ENCODE measurements around the gene ADGRV1.

Gene ADGRV1

GRCh38 chr5:91182763-91183162 lies 624.2 kb downstream of the ADGRV1 start:
- Mint-ChIP-seq H3K4me3 (no peak overlapping the region), H3K36me3 (no peaks in the 10 kb centered on the region), H3K9me3 (ENCODE audit: low read depth) (no peaks in the 10 kb centered on the region), H3K27ac (no peak overlapping the region), H3K4me1 (ENCODE audit: low read depth) (peaks cover 10% of the 10 kb centered on the region), H3K27me3 (peaks cover 8% of the 10 kb centered on the region)

DNA sequence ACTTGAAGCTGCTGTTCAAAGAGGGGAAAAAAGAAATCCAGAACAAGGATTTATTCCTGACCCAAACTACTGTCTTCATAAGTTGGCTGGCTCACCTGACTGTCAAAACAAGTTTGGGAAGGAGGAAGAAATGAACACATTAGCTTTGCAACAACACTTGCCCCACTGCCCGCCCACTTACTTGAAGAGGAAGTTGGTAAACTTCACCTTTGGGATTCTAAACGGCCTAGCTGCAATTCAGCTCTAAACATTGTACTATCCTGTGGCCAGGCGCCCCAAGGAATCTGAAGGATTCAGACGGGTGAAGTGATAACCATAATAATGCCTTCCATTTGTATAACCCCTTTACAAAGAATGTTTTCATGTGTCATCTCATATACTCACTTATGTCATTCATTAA lies 625.1 kb downstream of the ADGRV1 start:
- no peaks in the 10 kb centered on the region for H3K36me3 Mint-ChIP-seq
- H3K9me3 Mint-ChIP-seq (ENCODE audit: low read depth) = no peaks in the 10 kb centered on the region
- H3K27ac Mint-ChIP-seq = no peak overlapping the region
- peaks cover 8% of the 10 kb centered on the region for H3K27me3 Mint-ChIP-seq
- peaks cover 6% of the 10 kb centered on the region for H3K4me1 Mint-ChIP-seq (ENCODE audit: low read depth)
- H3K4me3 Mint-ChIP-seq = no peak overlapping the region

DNA sequence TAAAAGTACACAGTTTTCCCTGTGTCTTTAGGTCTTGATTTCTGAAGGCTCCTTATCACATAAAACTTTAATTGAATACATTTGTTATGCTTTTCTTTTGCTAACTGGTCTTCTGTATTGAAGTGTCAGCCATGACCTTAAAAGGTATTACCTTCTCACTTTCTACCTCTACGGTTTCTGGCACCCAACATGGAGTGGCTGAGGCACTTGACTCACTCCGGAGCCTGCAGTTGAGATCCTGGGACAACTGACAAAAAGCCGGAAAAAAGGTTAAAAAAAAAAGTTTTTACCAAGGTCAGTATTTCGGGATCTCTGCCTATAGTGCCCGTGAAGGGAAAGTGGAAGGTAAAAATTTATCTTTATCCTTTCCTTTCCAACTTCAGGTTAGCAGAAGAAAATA lies 627.5 kb downstream of the ADGRV1 start:
- Mint-ChIP-seq H3K9me3 (ENCODE audit: low read depth) (no peaks in the 10 kb centered on the region), H3K27ac (no peak overlapping the region), H3K4me3 (no peak overlapping the region), H3K27me3 (peaks cover 8% of the 10 kb centered on the region), H3K4me1 (ENCODE audit: low read depth) (peaks cover 6% of the 10 kb centered on the region), H3K36me3 (no peaks in the 10 kb centered on the region)

DNA sequence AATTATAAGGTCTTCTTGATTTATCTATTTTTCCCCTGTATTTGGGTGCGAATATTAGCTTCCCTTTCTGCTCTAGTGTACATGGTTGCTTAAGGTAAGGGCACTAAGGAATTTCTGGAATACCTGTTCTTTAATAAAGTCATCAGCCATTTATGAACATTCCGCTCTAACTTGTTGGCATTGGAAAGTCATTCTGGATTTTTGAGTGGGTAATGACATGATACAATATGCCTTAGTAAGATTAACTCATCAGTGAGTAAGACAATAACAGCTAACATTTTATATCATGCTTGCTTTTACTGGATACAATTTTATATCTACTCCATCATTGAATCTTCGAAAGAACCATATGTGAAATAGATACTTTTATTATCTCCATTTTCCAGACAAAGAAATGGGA lies 628.4 kb downstream of the ADGRV1 start:
- H3K36me3 Mint-ChIP-seq = no peaks in the 10 kb centered on the region
- peaks cover 8% of the 10 kb centered on the region for H3K27me3 Mint-ChIP-seq
- H3K4me3 Mint-ChIP-seq = no peak overlapping the region
- no peaks in the 10 kb centered on the region for H3K9me3 Mint-ChIP-seq (ENCODE audit: low read depth)
- H3K4me1 Mint-ChIP-seq (ENCODE audit: low read depth) = peaks cover 6% of the 10 kb centered on the region
- H3K27ac Mint-ChIP-seq = no peak overlapping the region

GRCh38 chr5:91188755-91189154 lies 630.2 kb downstream of the ADGRV1 start:
- Mint-ChIP-seq H3K4me3 (no peak overlapping the region), H3K4me1 (ENCODE audit: low read depth) (peaks cover 3% of the 10 kb centered on the region), H3K9me3 (ENCODE audit: low read depth) (no peaks in the 10 kb centered on the region), H3K27me3 (peaks cover 8% of the 10 kb centered on the region), H3K27ac (no peak overlapping the region), H3K36me3 (no peaks in the 10 kb centered on the region)

- no peak overlapping the region for H3K27ac Mint-ChIP-seq
- H3K4me1 Mint-ChIP-seq (ENCODE audit: low read depth) = no peaks in the 10 kb centered on the region
- H3K4me3 Mint-ChIP-seq = no peak overlapping the region
- peaks cover 8% of the 10 kb centered on the region for H3K27me3 Mint-ChIP-seq
- no peaks in the 10 kb centered on the region for H3K9me3 Mint-ChIP-seq (ENCODE audit: low read depth)
- no peaks in the 10 kb centered on the region for H3K36me3 Mint-ChIP-seq
These were observed 631.1 kb downstream of the ADGRV1 start for GRCh38 chr5:91189480-91190313.

DNA sequence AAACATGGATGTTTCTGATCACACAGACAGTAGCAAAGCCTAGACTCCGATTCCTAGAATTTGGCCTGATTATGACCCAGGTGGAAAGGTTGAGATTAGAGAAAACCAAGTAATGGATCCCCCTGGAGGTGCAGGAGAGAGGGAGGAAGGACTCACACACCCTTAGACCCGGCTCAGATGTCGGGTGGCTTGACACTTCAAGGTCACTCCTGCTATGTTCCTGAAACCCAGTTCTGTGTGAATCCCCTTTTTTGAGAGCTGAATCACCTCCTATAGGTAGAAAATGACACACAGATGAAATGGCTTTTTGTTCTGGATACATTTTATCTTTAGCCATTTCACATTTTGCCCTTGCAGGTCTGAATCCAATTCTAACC lies 631.7 kb downstream of the ADGRV1 start:
- H3K9me3 Mint-ChIP-seq (ENCODE audit: low read depth) = no peaks in the 10 kb centered on the region
- H3K4me1 Mint-ChIP-seq (ENCODE audit: low read depth) = no peaks in the 10 kb centered on the region
- H3K27ac Mint-ChIP-seq = no peak overlapping the region
- no peak overlapping the region for H3K4me3 Mint-ChIP-seq
- peaks cover 8% of the 10 kb centered on the region for H3K27me3 Mint-ChIP-seq
- no peaks in the 10 kb centered on the region for H3K36me3 Mint-ChIP-seq

DNA sequence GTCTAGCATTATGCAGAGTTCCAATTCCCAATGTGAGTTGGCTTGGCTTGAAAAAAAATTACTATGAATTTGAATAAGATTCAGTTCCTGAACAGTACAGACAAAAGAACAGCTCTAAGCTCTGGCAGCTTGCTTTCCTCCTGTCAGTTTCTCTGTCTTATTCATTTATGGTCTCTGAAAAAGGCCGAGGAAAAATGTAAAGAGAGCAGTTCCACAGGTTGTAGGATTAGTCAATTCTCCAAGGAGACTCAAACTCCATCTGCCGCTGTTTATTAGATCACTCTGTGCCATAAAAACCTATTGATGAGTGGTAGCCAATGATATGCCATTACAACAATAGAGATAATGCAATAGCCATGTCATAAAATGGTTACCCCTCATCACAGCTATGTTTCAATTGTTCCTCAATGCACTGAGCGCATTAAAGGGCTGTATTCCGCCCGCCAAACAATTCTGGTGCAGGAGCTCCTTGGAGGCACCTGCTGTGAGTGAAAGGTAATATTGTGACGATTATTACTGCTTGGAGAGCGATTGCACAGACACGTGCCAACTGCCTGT lies 636.3 kb downstream of the ADGRV1 start:
- Mint-ChIP-seq H3K4me3 (no peak overlapping the region), H3K27me3 (peaks cover 9% of the 10 kb centered on the region), H3K9me3 (ENCODE audit: low read depth) (no peaks in the 10 kb centered on the region), H3K4me1 (ENCODE audit: low read depth) (no peaks in the 10 kb centered on the region), H3K36me3 (no peaks in the 10 kb centered on the region), H3K27ac (no peak overlapping the region)

- Mint-ChIP-seq H3K9me3 (ENCODE audit: low read depth) (no peaks in the 10 kb centered on the region), H3K4me1 (ENCODE audit: low read depth) (no peaks in the 10 kb centered on the region), H3K27me3 (peaks cover 9% of the 10 kb centered on the region), H3K36me3 (no peaks in the 10 kb centered on the region), H3K27ac (no peak overlapping the region), H3K4me3 (no peak overlapping the region)
These were observed 642.1 kb downstream of the ADGRV1 start for GRCh38 chr5:91200692-91201091.

DNA sequence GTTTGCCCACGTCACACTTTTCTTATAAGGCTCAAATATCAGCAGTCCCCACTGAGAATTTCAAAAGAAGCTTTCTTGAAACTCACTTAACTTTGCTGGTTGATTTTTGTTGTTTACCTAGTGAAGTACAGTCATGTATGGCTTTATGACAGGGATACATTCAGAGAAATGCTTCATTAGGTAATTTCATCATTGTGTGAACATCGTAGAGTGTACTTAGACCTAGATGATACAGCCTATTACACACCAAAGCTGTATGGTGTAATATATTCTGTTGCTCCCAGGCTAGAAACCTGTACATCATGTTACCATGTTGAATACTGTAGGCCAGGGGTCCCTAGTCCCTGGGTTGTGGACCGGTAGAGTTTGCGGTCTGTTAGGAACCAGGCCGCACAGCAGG lies 647.5 kb downstream of the ADGRV1 start:
- no peaks in the 10 kb centered on the region for H3K4me1 Mint-ChIP-seq (ENCODE audit: low read depth)
- no peak overlapping the region for H3K27ac Mint-ChIP-seq
- no peak overlapping the region for H3K4me3 Mint-ChIP-seq
- H3K9me3 Mint-ChIP-seq (ENCODE audit: low read depth) = no peaks in the 10 kb centered on the region
- no peaks in the 10 kb centered on the region for H3K27me3 Mint-ChIP-seq
- no peaks in the 10 kb centered on the region for H3K36me3 Mint-ChIP-seq

DNA sequence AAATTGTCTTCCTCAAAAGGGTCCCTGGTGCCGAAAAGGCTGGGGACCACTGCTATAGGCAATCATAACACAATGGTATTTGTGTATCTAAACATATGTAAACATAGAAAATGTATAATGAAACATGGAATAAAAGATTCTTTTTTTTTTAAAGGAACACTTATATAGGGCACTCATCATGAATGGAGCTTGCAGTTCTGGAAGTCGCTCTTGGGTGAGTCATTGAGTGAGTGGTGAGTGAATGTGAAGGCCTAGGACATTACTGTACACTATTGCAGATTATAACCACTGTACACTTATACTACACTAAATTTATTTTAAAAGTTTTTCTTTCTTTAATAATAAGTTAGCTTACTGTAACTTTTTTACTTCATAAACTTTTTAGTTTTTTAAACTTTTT lies 648.1 kb downstream of the ADGRV1 start:
- Mint-ChIP-seq H3K27ac (no peak overlapping the region), H3K4me3 (no peak overlapping the region), H3K36me3 (no peaks in the 10 kb centered on the region), H3K27me3 (no peaks in the 10 kb centered on the region), H3K9me3 (ENCODE audit: low read depth) (no peaks in the 10 kb centered on the region), H3K4me1 (ENCODE audit: low read depth) (no peaks in the 10 kb centered on the region)

DNA sequence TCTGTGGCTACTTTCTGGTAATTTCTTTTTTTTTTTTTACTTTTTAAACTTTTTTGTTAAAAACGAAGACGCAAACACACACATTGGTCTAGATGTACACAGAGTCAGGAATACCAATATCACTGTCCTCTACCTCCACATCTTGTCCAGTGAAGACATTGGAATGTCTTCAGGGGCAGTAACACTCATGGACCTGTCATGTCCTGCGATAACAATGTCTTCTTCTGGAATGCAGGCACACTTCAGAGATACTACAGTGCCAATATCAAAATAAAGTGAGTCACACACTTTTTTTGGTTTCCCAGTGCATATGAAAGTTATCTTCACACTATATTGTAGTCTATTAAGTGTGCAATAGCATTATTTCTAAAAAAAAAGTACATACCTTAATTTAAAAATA lies 648.7 kb downstream of the ADGRV1 start:
- H3K36me3 Mint-ChIP-seq = no peaks in the 10 kb centered on the region
- H3K4me3 Mint-ChIP-seq = no peak overlapping the region
- H3K9me3 Mint-ChIP-seq (ENCODE audit: low read depth) = no peaks in the 10 kb centered on the region
- H3K4me1 Mint-ChIP-seq (ENCODE audit: low read depth) = no peaks in the 10 kb centered on the region
- H3K27ac Mint-ChIP-seq = no peak overlapping the region
- H3K27me3 Mint-ChIP-seq = no peaks in the 10 kb centered on the region

DNA sequence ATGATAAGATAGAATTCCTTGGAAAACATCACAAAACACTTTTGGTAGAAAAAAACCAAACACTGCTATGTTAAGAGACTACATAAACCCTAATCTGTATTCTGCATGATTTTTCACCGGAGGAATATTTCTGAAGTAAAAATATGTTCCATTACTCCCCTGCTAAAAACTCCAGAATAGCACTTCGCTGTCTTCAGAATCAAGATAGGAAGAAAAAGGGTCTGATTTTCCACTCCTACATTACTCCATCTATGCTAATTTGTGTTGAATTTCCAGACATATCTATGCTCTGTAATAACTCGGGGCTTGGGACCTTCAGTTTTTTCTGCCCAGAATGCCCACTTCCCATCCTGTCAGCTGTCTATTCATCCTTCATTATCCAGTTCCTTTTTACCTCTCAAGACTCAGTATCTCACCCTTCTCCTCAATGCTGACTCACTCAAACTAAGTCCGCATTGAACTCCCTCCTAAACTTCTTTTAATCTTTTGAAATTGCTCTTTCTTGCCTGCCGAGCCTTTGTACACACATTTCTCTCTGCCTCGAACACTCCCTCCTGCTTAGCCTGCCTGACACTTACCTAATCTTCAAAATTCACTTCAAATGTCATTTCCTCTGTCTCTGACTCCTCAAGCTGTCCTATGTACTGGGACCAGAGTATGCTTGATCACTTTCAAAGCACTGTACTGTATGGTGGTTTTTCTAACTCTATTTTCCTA lies 653.6 kb downstream of the ADGRV1 start:
- no peaks in the 10 kb centered on the region for H3K36me3 Mint-ChIP-seq
- no peaks in the 10 kb centered on the region for H3K9me3 Mint-ChIP-seq (ENCODE audit: low read depth)
- H3K4me3 Mint-ChIP-seq = no peak overlapping the region
- H3K4me1 Mint-ChIP-seq (ENCODE audit: low read depth) = no peaks in the 10 kb centered on the region
- H3K27me3 Mint-ChIP-seq = no peaks in the 10 kb centered on the region
- H3K27ac Mint-ChIP-seq = no peak overlapping the region

DNA sequence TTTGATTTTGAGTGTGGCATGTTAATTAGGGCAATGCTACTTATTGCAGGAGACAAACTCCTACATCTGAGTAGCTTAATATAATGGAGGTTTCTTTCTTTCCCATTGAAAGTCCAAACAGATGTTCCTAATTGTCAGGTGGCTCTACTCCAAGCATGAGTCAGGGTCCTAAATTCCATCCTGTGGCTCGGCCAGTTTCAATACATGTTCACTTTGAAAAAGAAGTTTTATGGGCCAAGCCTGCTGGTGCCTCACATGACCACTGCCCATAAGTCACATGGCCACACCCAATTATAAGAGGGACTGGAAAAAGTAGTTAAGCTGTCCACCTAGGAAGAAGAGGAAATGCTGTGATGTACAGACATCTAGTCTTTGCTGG lies 654.1 kb downstream of the ADGRV1 start:
- no peaks in the 10 kb centered on the region for H3K9me3 Mint-ChIP-seq (ENCODE audit: low read depth)
- no peak overlapping the region for H3K27ac Mint-ChIP-seq
- H3K4me1 Mint-ChIP-seq (ENCODE audit: low read depth) = no peaks in the 10 kb centered on the region
- H3K36me3 Mint-ChIP-seq = no peaks in the 10 kb centered on the region
- no peaks in the 10 kb centered on the region for H3K27me3 Mint-ChIP-seq
- no peak overlapping the region for H3K4me3 Mint-ChIP-seq
